CD4-positive, alpha-beta T cell treated with Interleukin-10 for 1 hour (primary cell): ENCODE data around the gene C19orf73.

Experiments used
- DNase-seq: peaks from one replicate; pipeline ENCODE4 v3.0.0-alpha.2; 2020

C19orf73 gene

DNA sequence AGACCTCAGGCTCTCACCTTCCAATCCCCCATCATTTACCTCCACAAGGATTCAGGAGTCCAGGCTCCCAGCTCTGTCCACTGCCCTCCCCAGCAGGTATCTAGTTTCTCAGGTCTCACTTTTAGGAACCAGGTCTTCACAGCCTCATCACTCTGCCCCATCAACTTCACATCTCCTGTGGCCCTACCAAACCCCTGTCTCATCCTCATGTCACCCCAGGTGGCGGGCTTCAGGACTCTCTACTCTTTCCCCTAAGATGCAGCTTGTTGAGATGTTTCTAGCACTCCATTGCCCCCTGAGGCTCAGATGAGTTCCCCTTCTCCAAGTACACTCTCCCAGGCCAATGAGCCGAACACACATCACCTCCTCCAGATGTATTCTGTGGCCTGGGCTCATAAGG is 1.9 kb upstream of the C19orf73 start:
- DNase-seq = no peak

DNA sequence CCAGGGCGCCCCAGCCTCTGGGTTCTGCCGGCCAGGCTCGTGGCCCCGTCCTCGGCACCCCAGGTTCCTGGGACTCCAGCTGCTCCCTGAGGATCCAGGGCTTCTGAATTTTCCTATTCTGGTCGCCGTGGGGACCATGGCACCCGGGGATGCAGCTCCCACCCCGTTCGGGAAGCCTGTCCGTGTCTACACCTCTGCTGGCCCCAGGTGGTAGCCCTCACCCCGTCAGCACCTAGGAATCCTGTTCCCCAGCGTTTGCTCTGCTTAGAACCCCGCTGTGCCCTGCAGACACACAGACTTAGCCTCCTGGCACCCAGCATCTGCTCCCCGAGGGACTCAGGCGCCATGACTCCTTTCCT is 1.4 kb upstream of the C19orf73 start:
- no peak for DNase-seq

DNA sequence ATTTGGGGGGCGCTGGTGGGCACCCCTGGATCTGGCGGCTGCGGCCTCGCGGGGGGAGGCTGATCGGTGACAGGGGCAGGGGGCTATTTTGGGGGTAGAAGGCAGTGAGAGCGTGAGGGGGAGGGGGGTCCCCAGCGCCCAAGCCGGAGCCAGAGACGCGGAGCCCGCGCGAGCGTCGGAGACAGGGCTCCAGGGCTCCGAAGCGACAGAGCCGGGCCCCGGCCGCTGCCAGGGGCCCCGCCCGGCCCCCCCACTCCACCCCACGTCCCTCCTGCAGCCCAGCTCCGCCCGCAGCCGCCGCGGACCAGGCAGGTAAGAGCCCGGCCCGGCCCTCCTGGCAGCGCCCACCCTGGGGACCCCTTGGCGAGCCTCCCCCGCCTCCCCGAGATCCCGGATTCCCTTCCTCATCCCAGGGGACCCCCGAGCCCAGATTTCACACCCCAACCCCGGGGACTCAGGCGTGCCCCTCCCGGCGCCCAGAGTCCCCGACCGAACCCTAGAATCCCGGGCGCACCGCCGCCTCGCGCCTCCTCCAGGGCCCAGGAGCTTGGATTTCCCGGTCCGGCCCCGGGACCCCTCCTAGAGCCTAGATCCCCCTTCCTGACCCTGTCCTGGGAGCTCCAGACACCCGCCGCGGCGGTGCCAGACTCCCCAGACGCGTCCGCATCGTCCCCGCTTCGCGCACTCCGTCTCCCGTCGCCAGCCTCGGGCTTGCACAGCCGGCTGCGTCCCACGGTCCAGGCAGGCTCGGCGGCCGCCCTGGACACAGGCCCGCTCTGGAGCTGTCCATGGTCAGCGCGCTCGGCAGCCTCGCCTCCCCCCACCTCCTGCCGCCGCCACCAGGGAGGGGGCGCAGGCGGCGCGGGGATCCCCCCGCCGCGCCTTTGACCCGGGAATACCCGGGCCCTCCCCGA is 725 bp upstream of the C19orf73 start, which contains the start of gene PPFIA3:
TSS of gene PPFIA3 (plus strand) at position 134 of the 914 bp plus-strand sequence. CDS start 8,330 bp downstream, outside the sequence.
- DNase-seq = peak; percentile 26

DNA sequence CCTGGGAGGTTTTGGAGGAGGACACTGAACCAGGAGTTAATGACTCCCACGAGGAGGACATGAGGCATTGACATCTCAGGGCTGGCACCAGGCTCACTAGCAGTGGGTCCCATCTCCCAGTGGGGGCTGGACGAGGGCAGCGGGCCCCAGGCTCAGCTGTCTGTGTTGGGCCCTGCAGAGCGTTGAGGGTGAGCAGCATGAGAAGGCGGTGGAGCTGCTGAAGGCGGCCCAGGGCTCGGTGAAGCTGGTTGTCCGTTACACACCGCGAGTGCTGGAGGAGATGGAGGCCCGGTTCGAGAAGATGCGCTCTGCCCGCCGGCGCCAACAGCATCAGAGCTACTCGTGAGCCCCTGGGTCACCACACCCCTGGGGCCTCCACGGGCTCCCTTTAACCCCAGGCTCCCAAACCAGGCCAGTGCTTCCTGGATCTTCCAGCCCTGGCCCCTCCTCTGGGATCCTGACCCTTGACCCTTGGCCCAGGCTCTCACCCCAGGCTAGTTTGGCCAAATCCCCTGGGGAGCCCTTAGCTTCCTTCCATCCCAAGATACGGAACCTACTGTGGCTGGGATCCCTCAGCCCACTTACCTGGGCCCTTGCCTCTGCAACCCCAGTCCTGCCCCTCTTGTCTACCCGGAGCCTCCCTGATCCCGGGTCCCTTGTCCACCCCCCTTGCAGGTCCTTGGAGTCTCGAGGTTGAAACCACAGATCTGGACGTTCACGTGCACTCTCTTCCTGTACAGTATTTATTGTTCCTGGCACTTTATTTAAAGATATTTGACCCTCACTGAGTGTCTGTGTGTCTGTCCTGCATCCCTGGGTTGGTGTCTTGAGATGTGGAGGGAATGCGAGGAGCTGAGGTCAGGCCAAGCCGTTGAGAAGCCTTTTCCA is 1.0 kb downstream of the C19orf73 start:
- no peak for DNase-seq

DNA sequence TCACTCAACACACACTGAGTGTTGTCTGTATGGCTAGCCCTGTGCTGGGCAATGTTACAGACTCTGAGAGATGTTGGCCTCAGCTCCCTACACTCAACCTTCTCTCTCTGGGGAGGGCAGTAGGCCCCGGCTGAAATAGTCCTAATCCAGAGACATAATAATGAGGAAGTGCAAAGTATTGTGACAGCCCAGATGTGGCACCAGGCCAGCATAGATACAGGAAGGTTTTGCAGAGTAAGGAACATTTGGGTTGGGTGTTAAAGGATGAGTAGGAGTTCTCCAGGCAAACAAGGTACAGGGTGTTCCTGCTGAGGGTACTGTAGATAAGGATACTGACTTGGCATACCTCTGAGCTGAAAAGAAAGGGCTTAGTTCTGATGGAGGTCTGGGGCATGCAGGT is 2.4 kb downstream of the C19orf73 start:
- DNase-seq = no peak

DNA sequence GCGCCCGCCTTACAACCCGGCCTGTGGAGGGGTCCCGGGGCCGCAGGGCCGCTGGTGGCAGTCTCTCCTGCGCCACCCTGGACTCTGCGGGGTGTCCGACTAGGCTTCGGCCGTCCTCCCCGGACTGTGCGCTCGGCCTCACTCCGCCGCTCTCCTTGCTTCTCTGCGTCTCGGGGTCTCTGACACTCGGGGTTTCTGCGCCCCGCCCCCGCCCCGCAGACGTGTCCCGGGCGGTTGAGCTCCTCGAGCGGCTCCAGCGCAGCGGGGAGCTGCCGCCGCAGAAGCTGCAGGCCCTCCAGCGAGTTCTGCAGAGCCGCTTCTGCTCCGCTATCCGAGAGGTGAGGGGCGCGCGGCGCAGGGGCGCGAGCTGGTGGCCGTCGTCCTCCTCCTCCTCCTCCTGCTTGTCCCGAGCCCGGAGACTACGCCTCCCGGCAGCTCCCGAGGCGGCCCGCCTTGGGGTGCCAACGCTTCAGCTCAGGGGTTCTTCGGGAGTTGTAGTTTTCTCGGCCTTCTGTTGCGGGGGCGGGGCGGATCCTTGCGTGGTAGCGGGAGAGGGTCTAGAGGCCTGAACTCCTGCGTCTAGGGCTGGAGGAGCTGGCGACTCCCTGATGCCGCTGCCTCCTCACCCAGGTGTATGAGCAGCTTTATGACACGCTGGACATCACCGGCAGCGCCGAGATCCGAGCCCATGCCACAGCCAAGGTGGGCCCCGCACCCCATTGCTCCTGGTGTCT is 4.1 kb downstream of the C19orf73 start:
- DNase-seq = peak; percentile 60

DNA sequence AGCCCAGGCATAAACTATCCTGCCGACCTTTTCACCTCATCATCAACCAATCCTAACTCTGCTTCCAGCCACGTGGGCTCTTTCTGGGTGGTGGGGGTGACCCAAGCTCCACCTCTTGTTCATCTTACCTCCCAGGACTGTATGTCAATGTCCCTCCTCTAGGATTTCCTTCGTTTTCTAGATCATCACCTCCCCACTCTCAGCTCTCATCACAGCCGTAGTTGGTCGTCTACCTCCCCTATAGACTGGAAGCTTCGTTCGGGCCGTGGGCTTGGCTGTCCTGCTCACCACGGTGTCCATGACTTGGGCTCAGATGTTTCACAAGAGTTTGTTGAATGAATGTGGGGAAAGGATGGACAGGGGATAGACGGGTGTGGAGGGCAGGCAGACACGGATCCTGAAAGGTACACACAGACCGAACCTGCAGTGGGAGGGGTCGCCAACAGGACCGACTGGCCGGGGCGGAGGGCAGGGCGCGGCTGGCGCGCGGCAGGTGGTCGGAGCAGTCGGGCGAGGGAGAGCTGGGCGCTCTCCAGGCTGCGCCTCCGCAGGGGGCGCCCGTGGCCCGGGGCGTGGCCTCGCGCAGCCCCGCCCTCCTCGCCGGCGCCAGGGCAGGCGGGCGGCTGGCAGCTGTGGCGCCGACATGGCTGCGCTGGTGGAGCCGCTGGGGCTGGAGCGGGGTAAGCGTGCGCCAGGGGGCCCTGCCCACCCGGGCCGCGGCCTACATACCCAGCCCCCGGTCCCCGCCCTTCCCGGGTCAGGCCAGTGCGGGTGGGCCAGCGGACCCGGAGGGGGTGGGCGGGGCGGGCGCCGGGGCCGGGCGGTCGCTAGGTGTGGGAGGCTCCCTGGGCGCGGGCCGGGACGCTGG is 4.9 kb downstream of the C19orf73 start, which contains the start of gene LIN7B:
TSS of gene LIN7B (plus strand) at position 609 of the 868 bp plus-strand sequence. CDS start at position 644, 35 bp downstream.
- DNase-seq = peak; percentile 82

DNA sequence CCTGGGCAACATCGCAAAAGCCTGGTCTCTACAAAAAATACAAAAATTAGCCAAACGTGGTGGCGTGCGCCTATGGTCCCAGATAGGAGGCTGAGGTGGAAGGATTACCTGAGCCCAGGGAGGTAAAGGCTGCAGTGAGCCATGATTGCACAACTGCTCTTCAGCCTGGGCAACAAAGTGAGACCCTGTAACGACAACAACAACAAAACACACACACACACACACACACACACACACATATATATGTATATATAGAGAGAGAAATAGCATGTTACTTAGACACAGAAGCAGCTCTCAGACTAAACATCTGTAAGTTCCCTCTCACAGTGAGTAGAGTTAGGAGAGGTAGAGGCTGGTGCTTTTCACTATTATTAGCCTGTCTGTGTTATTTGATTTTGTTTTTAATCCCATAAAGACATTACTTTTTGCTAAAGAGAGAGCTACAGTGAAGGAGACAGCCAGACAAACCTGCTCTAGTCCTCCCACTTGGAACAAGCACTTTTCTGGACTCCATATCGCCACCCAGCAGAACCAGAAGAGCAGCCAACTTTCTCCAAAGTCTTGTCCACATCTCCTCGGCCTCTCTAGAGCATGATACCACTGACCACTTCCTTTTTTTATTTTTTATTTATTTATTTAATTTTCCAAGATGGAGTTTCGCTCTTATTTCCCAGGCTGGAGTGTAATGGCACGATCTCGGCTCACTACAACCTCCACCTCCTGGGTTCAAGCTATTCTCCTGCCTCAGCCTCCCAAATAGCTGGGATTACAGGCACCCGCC is 7.5 kb downstream of the C19orf73 start:
- DNase-seq = no peak

DNA sequence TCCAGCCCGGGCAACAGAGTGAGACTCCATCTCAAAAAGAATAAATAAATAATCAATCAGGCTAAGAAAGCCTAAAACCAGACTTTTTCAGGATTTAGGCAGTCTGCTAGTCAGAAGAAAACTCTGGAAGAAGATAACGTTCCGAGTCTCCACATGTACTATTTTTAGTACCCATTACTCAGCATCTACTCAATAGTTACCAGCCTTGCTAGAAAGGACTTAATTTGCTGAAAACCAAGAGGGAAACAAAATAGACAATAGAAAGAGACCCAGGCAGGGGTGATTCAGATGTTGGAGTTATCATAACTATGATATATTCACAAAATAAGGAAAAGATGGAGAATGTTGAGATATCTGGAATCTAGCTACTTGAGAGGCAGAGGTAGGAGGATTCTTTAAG is 8.4 kb downstream of the C19orf73 start:
- DNase-seq = no peak

DNA sequence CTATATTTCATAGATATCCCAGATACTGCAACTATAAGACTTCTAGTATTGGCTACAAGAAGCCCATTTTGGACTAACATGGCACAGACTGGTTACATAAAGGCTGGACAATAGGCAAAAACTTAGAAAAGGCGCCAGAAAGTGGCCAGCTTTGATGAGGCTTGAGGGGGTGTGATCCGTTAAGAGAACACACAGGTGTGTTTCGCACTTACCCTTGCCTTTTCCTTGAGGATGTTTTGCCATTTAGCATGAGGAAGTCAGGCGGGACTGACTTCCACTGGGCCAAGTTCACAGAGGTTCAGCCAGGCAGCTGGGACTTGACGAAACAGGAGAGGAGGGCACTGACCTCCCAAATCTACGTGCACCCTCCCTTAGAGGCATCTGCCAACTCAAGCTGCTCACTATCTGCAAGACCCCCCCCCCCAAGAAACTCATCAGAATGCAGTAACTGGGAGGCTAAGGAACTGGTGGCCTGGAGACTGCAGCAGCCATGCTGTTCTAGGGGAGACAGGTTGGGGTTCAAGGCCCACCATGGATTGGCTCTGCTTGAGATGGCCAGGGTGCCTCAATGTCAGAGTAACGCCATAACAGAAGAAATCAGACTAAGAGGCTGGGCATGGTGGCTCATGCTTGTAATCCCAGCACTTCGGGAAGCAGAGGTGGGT is 9.2 kb downstream of the C19orf73 start:
- DNase-seq = no peak

DNA sequence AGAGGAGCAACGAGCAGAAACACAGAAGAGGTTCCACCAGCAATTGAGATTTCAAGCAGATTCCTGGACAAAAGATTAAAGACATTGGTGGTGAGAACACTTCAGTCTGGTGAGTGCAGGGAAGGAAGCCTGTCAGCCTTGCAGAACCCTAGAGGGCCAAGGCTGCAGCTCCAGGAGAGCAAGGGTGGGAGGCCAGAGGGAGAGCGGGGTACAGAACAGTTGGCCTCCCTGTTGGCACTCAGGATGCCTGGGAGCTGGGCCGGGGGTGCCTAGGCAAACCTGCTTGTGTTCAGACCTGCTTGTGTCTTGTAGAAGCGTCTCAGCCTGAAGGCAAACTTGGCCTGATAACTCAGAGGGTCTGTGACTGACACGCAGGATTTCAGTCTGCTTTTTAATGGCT is 9.9 kb downstream of the C19orf73 start:
- DNase-seq = no peak

DNA sequence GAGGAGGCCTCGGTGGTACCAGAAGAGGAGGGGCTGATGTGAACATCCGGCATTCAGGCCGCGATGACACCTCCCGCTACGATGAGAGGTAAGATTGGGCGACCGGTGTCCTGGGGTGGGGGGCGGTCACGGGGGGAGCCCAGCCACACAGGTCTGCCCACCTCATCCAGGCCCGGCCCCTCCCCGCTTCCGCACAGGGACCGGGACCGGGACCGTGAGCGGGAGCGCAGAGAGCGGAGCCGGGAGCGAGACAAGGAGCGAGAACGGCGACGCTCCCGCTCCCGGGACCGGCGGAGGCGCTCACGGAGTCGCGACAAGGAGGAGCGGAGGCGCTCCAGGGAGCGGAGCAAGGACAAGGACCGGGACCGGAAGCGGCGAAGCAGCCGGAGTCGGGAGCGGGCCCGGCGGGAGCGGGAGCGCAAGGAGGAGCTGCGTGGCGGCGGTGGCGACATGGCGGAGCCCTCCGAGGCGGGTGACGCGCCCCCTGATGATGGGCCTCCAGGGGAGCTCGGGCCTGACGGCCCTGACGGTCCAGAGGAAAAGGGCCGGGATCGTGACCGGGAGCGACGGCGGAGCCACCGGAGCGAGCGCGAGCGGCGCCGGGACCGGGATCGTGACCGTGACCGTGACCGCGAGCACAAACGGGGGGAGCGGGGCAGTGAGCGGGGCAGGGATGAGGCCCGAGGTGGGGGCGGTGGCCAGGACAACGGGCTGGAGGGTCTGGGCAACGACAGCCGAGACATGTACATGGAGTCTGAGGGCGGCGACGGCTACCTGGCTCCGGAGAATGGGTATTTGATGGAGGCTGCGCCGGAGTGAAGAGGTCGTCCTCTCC is 11.1 kb downstream of the C19orf73 start:
- no peak for DNase-seq

DNA sequence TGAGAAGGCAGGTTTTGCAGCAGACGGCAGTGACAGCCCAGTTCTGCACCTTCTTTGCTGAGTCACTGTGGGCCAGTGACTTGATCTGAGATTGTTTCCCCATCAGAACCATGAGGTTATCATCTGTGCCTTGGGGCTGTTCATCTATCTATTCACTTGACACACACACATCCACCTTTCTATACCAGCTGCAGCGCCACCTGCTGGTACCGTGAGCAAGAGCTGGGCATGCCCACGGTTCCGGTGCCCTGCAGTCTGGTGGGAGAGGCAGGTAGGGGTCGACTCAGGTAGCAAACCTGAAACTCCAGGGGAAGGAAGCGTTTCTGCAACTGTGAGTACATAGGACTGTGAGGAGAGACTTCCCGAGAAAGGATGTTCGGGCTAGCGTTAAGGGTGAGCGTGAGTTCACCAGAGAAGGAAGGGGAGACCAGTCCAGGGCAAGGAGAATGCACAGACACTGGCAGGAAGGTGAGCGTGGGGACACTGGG is 12.3 kb downstream of the C19orf73 start:
- peak; percentile 73 for DNase-seq

DNA sequence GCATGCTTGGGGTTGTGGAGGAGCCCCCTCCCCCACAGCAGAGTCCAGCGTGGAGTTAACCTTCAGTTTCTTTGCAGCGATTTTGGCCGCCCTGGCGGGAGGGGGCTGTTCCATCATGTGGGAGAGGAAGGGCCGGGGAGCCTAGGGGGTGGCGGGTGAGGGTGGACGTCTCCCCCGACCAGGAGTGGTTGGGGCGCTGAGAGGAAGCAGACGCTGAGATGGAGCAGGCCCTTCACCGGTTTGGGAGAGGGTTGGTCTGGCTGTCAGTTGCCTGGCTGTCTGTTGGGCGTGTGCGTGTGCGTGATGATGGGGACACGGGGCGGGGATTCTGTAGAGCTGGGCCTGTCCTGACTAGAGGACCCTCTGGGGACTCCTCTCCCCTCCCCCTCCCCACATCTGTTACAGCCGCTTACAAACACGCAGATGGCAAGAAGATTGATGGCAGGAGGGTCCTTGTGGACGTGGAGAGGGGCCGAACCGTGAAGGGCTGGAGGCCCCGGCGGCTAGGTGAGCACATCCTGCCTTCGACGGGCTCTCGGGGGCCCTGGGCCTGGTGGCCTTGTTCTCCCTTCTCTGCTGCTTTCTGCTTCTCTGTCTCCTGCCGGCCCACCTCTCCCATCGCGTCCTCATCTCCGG is 14.6 kb downstream of the C19orf73 start:
- DNase-seq = no peak

DNA sequence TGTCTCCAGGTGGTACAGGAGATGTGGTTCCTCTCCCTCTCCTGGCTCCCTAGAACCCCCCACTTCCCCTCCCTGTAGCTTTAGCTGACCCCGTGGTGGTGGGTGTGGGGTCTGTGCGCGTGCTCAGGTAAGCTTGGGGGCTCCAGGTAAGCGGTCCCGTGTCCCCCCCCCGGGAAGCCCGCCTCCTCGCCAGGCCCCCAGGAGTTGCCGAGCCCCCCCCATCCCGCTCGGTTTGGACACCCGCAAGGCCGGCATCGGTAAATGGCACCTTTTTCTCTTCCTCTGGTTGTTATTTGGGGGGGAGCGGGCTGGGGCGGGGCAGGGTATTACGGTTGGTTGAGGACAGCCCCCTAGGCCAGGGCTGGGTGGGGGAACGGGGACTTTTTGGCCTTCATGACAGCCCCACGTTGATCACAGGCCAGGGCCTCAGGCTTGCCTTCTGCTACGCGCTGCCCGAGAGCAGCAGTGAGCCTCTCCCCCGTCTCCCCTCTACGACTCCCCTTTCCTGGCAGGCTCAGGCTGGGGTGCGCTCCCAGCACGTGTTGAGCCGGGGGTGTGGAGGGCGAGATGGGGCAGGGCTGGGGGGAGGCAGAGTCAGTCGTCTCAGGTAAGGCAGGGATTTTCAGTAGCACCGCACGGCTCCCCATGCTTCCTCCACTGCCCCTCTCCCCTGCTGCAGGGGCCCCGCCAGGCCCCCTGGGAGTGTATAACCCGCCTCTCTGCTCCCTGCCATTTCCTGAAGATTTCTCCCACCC is 15.4 kb downstream of the C19orf73 start:
- DNase-seq = no peak

DNA sequence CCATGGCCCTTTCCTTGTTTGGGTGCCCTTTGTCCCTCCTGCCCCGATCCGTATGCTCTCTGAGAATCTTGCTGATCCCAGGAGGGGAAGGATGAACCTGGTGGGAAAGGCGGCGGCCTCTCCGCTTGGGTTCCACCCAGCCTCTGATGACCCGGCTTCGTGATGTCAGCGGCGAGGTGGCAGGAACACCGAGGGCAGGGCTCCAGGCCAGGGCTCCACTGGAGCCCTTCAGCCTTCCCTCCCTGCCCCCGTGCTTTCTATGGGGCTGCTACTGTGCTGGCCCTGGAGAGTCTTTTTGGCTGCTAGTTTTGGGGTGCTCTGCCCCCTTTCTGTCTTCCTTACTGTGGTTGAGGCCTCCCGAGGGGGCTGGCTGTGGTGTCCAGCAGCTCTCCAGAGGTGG is 16.6 kb downstream of the C19orf73 start:
- DNase-seq = no peak

DNA sequence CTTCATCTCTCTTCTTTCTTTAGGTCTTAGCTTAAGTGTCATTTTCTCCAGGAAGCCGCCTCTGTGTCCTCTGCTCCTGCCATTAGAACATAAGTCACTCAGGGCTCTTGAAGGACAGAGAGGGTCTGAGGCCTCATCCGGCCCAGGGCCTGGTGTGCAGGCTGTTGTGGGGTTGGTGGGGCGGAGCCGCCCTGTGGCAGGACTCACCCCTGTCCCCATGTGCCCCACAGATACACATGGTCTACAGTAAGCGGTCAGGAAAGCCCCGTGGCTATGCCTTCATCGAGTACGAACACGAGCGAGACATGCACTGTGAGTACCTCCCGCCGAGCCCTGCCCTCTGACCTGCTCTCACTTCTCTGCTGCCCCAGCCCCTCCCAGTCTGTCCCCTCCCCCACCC is 17.8 kb downstream of the C19orf73 start:
- no peak for DNase-seq

DNA sequence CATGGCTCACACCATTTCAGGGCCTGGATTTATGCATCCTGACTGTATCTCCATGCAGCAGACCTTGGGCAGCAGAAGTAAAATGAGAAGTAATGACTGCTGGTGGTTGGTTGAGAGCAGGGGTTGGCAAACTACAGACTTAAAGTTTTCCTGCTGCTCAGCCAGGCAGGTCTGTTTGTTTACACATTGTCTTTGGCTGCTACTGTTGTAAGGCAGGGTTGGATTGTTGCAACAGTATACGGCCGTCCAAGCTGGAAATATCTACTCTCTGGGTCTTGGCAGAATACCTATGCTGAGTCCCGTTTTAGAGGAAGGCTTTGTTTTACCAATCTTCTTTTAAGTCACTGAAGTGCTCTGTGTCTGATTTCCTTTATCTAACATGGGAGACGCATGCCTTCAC is 20.1 kb downstream of the C19orf73 start:
- no peak for DNase-seq
